ENCODE results near the gene LYPD6B.

DNA sequence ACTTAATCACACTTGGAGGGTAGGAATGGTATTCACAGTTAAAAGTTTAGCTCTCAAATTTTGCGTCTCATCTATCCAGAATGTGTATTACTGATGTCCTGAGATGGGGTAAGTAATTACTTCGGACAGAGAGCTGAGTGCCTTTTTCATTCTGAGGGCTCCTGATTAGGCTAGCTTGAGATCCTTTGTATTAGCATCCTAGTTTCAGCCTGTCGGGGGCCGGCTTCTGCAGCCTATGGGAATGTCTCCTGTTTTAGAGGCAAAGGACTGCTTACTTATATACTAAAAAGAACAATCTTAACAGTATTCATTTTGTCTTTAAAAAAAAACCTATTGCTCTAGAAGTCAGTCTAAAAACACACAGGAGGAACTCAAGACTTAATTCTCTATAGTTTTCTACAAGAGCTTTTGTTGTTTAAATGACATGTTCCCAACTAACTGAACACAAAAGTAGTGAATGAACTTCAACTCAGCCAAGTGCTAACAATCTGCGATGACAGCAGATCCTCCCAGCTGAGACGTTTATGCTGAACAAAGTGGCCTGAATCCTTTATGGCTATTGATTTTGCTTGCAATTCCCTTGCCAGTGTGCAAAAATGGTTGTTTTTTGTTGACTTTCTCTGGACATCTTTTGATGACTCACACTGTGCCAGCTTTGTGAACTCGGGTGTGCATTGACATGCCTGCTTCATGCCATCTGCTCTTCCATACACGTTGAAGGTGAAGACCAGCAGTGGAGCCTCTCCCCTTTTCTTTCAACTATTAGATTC, 118.7 kb downstream of the LYPD6B start:
- TF ChIP-seq EZH2 (IDR thresholded peaks at IDR 0.05; ENCODE audit: low read length, unreplicated experiment) = no peak
- TF ChIP-seq, protein P1, sequence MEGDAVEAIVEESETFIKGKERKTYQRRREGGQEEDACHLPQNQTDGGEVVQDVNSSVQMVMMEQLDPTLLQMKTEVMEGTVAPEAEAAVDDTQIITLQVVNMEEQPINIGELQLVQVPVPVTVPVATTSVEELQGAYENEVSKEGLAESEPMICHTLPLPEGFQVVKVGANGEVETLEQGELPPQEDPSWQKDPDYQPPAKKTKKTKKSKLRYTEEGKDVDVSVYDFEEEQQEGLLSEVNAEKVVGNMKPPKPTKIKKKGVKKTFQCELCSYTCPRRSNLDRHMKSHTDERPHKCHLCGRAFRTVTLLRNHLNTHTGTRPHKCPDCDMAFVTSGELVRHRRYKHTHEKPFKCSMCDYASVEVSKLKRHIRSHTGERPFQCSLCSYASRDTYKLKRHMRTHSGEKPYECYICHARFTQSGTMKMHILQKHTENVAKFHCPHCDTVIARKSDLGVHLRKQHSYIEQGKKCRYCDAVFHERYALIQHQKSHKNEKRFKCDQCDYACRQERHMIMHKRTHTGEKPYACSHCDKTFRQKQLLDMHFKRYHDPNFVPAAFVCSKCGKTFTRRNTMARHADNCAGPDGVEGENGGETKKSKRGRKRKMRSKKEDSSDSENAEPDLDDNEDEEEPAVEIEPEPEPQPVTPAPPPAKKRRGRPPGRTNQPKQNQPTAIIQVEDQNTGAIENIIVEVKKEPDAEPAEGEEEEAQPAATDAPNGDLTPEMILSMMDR (conservative IDR thresholded peaks at IDR 0.05; ENCODE audit: low read depth, low read length) = no peak

Measured in PC-3 (cell line).